Gastrocnemius medialis (tissue), 4 donors: ENCODE data around the gene MATN3. TPM values are rescaled to one million over a fixed set of nuclear protein-coding genes. Genes with fewer than 3 reads are reported as not detected.

ENCODE experiments used
- ATAC-seq, 2 donors: fragments of 150-250 bp; one replicate each; pipeline ENCODE4 v1.9.1; 2016
- DNase-seq, 2 donors: peaks; one replicate each; pipeline ENCODE4 v3.0.0-alpha.2; 2019
- H3K27ac ChIP-seq, 4 donors: fragments of 200-600 bp; sonication (generic); 1 replicate in 1 of 4; 2 replicates in 3 of 4; pipeline ENCODE4 v1.5.1; 2016 to 2018; ENCODE audit warnings: mild to moderate bottlenecking in 2 of 4, moderate library complexity in 1 of 4
- H3K27me3 ChIP-seq, 3 donors: fragments of 200-600 bp; sonication (generic) in 2 of 3; 1 replicate in 1 of 3; 2 replicates in 2 of 3; pipeline versions ENCODE4 v1.5.1 to v1.6.0; 2016 to 2019; ENCODE audit warnings: mild to moderate bottlenecking in 1 of 3, moderate library complexity in 1 of 3
- H3K36me3 ChIP-seq, 2 donors: fragments of 200-600 bp; sonication (generic) in 1 of 2; one replicate each; pipeline ENCODE4 v1.5.1; 2017 to 2018
- H3K4me1 ChIP-seq, 2 donors: fragments of 200-600 bp; sonication (generic) in 1 of 2; one replicate each; pipeline ENCODE4 v1.5.1; 2016 to 2017; ENCODE audit warnings: mild to moderate bottlenecking in 2 of 2
- H3K4me3 ChIP-seq, 4 donors: fragments of 200-600 bp; sonication (generic) in 3 of 4; 1 replicate in 1 of 4; 2 replicates in 3 of 4; pipeline ENCODE4 v1.5.1; 2016 to 2019; ENCODE audit warnings: mild to moderate bottlenecking in 2 of 4
- H3K9me3 ChIP-seq, 3 donors: fragments of 200-600 bp; sonication (generic) in 2 of 3; 1 replicate in 1 of 3; 2 replicates in 2 of 3; pipeline ENCODE4 v1.5.1; 2016 to 2019
- POLR2A ChIP-seq, 2 donors: fragments of 450-650 bp; IDR thresholded peaks; one replicate each; pipeline ENCODE4 v1.6.1; 2017; ENCODE audit warnings: antibody characterized with exemption in 2 of 2, mild to moderate bottlenecking in 2 of 2, moderate library complexity in 2 of 2
- in situ Hi-C, 4 donors: fragments of 200-750 bp; cut with MboI; loops; one replicate each; pipeline versions ENCODE4 v1.15.0 to v1.8.0; 2017; ENCODE audit warnings: low sequenced_read_pairs in 4 of 4
- intact Hi-C: fragments of 100-400 bp; cut with DNase I; formaldehyde crosslinking; loops from one replicate; pipeline ENCODE4 v1.15.1; 2023; ENCODE audit warnings: low total_unique reads
- total RNA-seq, 4 donors: library from RNA; depleted of rRNA; stranded (reverse); fragments of >200 nt; gene quantifications; one replicate each; pipeline versions ENCODE4 v1.1.0 to v1.2.3, GENCODE V29; 2016
- TF ChIP-seq, protein P1 (sequence below), 5 experiments: fragments of 450-650 bp in 3 of 5; fragments of 200-600 bp in 2 of 5; sonication (generic) in 2 of 5; IDR thresholded peaks in 4 of 5; conservative IDR thresholded peaks in 1 of 5; 1 replicate in 4 of 5; 2 replicates in 1 of 5; pipeline ENCODE4 v1.5.1; 2016 to 2019; ENCODE audit warnings: antibody characterized with exemption in 5 of 5, mild to moderate bottlenecking in 3 of 5, moderate library complexity in 3 of 5

Gene MATN3
- total RNA-seq, 4 donors from 2014 or later = 0.26 to 0.35 (median 0.34) TPM; not detected in 1

DNA sequence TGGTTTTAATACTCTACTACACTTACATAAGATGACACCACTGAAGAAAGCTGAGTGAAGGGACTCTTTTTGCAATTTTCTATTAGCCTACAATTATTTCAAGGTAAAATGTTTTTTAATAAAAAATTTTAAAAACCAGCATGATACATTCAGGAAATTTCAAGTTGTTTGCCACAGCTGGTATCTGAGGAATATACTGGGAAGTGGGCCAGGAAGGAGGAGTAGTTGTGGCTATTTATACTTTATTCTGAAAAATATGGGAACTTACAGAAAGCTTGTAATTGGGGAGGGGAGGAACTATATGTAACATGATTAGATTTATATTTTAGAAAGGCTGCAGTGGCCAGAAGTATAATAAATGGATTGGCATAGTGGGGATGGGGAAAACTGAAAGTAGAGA lies 63.4 kb downstream of the MATN3 start:
- intact Hi-C loops (no loop called here), in situ Hi-C loops (no loop called here)
- no peaks in the 10 kb centered on the region for H3K27me3 ChIP-seq
- no peaks in the 10 kb centered on the region for H3K4me1 ChIP-seq
- H3K27ac ChIP-seq = no peak overlapping the region
- TF ChIP-seq POLR2A (IDR thresholded peaks at IDR 0.05) = no peak
- no peak for ATAC-seq
- H3K9me3 ChIP-seq = no peaks in the 10 kb centered on the region
- H3K36me3 ChIP-seq = no peaks in the 10 kb centered on the region
- no peak overlapping the region for H3K4me3 ChIP-seq
- no peak for DNase-seq

DNA sequence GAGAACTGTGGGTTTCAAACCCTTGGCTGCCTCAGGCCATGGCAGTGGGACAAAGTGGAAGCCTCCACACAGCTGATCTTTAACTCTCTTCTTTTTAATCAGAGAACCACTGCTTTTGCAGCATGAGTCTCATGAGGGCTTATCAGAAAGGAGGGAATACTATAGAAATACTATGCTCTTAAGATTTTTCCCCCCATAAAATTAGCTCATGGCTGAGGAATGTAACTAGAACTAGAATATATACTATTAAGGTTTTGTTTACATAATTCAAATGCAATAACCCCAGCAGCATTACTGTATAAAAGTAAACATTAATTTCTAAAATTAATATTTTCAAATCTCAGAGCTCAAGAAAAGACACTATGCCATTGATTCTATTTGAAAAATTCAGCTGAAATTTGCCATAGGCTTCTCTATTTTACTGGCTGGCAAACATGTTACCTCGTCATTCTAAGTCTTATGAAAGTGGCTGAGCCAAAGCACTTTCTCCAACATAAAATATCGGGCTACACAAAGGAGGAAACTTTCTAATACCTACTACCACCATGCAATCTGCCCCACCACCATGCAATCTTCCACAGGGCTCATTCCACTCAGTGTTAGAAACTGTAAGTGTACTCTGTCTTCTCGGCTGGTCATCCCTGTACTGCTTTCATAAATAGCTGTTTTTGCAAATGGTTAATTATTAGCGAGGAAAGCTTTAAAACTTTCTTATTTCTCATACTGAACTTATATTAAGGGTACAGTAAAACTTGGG lies 65.1 kb downstream of the MATN3 start:
- TF ChIP-seq POLR2A (IDR thresholded peaks at IDR 0.05) = no peak
- TF ChIP-seq, protein P1, sequence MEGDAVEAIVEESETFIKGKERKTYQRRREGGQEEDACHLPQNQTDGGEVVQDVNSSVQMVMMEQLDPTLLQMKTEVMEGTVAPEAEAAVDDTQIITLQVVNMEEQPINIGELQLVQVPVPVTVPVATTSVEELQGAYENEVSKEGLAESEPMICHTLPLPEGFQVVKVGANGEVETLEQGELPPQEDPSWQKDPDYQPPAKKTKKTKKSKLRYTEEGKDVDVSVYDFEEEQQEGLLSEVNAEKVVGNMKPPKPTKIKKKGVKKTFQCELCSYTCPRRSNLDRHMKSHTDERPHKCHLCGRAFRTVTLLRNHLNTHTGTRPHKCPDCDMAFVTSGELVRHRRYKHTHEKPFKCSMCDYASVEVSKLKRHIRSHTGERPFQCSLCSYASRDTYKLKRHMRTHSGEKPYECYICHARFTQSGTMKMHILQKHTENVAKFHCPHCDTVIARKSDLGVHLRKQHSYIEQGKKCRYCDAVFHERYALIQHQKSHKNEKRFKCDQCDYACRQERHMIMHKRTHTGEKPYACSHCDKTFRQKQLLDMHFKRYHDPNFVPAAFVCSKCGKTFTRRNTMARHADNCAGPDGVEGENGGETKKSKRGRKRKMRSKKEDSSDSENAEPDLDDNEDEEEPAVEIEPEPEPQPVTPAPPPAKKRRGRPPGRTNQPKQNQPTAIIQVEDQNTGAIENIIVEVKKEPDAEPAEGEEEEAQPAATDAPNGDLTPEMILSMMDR (IDR thresholded peaks at IDR 0.05 in 4 of 5, conservative IDR thresholded peaks at IDR 0.05 in 1 of 5) = no peak
- DNase-seq = no peak
- intact Hi-C loops = no loop called here
- in situ Hi-C loops = no loop called here
- H3K4me3 ChIP-seq = no peak overlapping the region
- H3K9me3 ChIP-seq = no peaks in the 10 kb centered on the region
- no peak overlapping the region for H3K27ac ChIP-seq
- no peak for ATAC-seq
- H3K36me3 ChIP-seq = no peaks in the 10 kb centered on the region
- H3K27me3 ChIP-seq = no peaks in the 10 kb centered on the region
- no peaks in the 10 kb centered on the region for H3K4me1 ChIP-seq

DNA sequence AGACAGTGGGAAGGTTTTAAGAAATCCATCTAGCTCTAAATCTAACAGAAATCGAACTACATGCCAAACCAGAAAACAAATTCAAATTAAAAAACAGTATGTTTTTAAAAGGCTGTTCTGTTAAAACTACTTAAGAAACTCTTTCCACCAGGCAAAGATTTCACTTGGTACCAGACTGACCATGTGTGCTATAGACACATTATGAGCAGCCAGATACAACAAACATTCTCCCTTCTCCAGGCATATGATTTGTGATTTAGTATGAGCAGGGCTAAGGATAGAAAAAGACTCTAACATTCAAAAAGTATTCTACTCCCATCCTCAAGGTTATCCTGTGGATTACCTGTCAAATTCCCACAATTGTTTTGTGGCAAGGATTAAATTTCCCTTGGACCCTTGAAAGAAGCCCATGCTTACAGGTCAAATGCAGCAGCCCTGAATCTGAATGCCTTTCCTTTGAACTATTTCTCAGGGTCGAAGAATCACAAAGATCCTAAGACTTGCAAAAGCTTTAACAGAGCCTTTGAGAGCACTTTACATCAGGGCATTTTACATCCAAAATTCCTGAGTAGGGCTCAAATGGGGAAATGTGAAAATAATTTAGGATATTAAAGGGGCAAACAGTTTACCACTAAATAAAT lies 68.1 kb downstream of the MATN3 start:
- Histone ChIP-seq H3K4me1 (no peaks in the 10 kb centered on the region), H3K27me3 (no peaks in the 10 kb centered on the region), H3K36me3 (no peaks in the 10 kb centered on the region), H3K4me3 (no peak overlapping the region), H3K9me3 (no peaks in the 10 kb centered on the region), H3K27ac (no peak overlapping the region)
- TF ChIP-seq POLR2A (IDR thresholded peaks at IDR 0.05) = no peak
- TF ChIP-seq, protein P1 (IDR thresholded peaks at IDR 0.05 in 4 of 5, conservative IDR thresholded peaks at IDR 0.05 in 1 of 5) = no peak
- intact Hi-C loops = no loop called here
- no peak for ATAC-seq
- in situ Hi-C loops = no loop called here
- DNase-seq = no peak

DNA sequence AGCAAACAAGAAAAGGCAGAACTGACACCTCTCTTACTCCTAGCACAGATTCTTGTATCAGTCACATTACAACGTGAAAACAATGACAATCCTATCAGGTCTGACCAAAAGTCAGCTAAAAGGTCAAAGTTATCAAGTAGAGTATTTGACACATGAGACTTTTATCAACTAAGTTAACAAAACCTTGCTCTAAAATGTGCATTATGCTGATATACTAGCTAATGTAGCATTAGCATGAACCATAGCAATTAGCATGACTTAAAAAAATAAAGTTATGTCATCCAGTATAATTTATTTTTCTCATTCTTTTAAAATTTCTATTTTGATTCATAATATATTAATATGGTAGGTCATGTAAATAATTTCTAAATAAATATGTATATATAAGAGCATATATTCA lies 69.3 kb downstream of the MATN3 start:
- Histone ChIP-seq H3K4me1 (no peaks in the 10 kb centered on the region), H3K27ac (no peak overlapping the region), H3K9me3 (no peaks in the 10 kb centered on the region), H3K27me3 (no peaks in the 10 kb centered on the region), H3K36me3 (no peaks in the 10 kb centered on the region), H3K4me3 (no peak overlapping the region)
- in situ Hi-C loops = no loop called here
- TF ChIP-seq, protein P1 (IDR thresholded peaks at IDR 0.05 in 4 of 5, conservative IDR thresholded peaks at IDR 0.05 in 1 of 5) = no peak
- no peak for TF ChIP-seq POLR2A (IDR thresholded peaks at IDR 0.05)
- intact Hi-C loops = no loop called here
- DNase-seq (no peak), ATAC-seq (no peak)

DNA sequence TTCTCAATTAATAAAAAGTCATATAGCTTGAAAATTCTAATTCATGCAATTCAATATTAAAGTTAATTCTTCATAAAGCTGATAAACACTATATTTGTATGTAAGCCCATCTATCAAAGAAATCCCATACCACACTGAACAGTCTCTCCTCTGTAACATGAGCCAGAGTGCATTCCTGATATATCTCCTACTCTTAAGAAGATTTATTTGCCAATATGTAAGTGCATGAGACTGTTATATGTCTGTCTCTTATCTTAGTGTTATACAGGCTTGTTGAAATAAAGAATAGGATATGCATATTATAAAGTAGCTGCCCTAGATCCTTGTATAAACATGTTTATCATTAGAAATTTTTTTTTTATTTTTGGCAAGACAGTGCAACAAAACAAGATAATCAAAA lies 70.3 kb downstream of the MATN3 start:
- Histone ChIP-seq H3K9me3 (no peaks in the 10 kb centered on the region), H3K36me3 (peaks cover 0 to 9% of the 10 kb centered on the region in 2 donors), H3K27ac (no peak overlapping the region), H3K27me3 (no peaks in the 10 kb centered on the region), H3K4me1 (no peaks in the 10 kb centered on the region), H3K4me3 (no peak overlapping the region)
- ATAC-seq (no peak), DNase-seq (no peak)
- intact Hi-C loops (no loop called here), in situ Hi-C loops (no loop called here)
- TF ChIP-seq, protein P1 (IDR thresholded peaks at IDR 0.05 in 4 of 5, conservative IDR thresholded peaks at IDR 0.05 in 1 of 5) = no peak

Other genes starting within 250 kb of the MATN3 start
- 10 to 100 TPM in 2 of 4 donors, 1 to 10 TPM in 2; 6.6 to 19.6 (median 10.7) TPM for gene TTC32, start 110.7 kb downstream of the MATN3 start, total RNA-seq
- gene WDR35, start 22.6 kb downstream of the MATN3 start, total RNA-seq = 1 to 10 TPM; 3.3 to 4.5 (median 3.7) TPM
- gene LAPTM4A, start 39.0 kb upstream of the MATN3 start, total RNA-seq = 10 to 100 TPM; 53.8 to 62.3 (median 57.4) TPM
- gene SDC1, start 212.5 kb upstream of the MATN3 start, total RNA-seq = 1 to 10 TPM in 2 of 4 donors, under 1 TPM in 1, not detected in 1; 0.41 to 1.2 (median 1.2) TPM